Activated T-cell treated with anti-CD3 and anti-CD28 coated beads, Interleukin-2, amount 50 U/mL, for 1 hour (primary cell): ENCODE results near the gene FRYL.
"Not testable (repeated sequence)": the region's sequence is repeated elsewhere in the genome, so short reads cannot be mapped to it uniquely, and the experiment has no call there.

Source experiments
- DNase-seq: peaks from one replicate; pipeline ENCODE4 v3.0.0-alpha.2; 2020

FRYL gene

GRCh38 chr4:48693856-48694574 lies 86.1 kb downstream of the FRYL start:
- no peak for DNase-seq

- DNase-seq, result no peak
Observed at GRCh38 chr4:48692897-48693296, 87.2 kb downstream of the FRYL start.

GRCh38 chr4:48692044-48692443 lies 88.0 kb downstream of the FRYL start:
- DNase-seq, result no peak

GRCh38 chr4:48688953-48689352 lies 91.1 kb downstream of the FRYL start:
- DNase-seq, result no peak

GRCh38 chr4:48687313-48688051 lies 92.6 kb downstream of the FRYL start:
- no peak for DNase-seq

GRCh38 chr4:48686369-48686768 lies 93.7 kb downstream of the FRYL start:
- no peak for DNase-seq

GRCh38 chr4:48683784-48684666 lies 96.1 kb downstream of the FRYL start:
- no peak for DNase-seq

GRCh38 chr4:48682870-48683269 lies 97.2 kb downstream of the FRYL start:
- DNase-seq, result not testable (repeated sequence)

- no peak for DNase-seq
Observed at GRCh38 chr4:48681856-48682255, 98.2 kb downstream of the FRYL start.

GRCh38 chr4:48680848-48681568 lies 99.1 kb downstream of the FRYL start:
- no peak for DNase-seq

GRCh38 chr4:48673537-48673936 lies 106.5 kb downstream of the FRYL start:
- no peak for DNase-seq

- no peak for DNase-seq
Observed at GRCh38 chr4:48670587-48670986, 109.5 kb downstream of the FRYL start.

GRCh38 chr4:48669086-48669485 lies 111.0 kb downstream of the FRYL start:
- no peak for DNase-seq

- DNase-seq, result no peak
Observed at GRCh38 chr4:48668254-48669017, 111.6 kb downstream of the FRYL start.

GRCh38 chr4:48667148-48667547 lies 112.9 kb downstream of the FRYL start:
- no peak for DNase-seq

- DNase-seq, result no peak
Observed at GRCh38 chr4:48665555-48666186, 114.4 kb downstream of the FRYL start.

- no peak for DNase-seq
Observed at GRCh38 chr4:48664938-48665337, 115.1 kb downstream of the FRYL start.

GRCh38 chr4:48661391-48661790 lies 118.7 kb downstream of the FRYL start:
- DNase-seq, result no peak

- no peak for DNase-seq
Observed at GRCh38 chr4:48660347-48660746, 119.7 kb downstream of the FRYL start.

GRCh38 chr4:48654015-48654664 lies 125.9 kb downstream of the FRYL start:
- DNase-seq, result no peak
